ENCODE data around the gene ASAP2. TPM values are rescaled to one million over a fixed set of nuclear protein-coding genes. Genes with fewer than 3 reads are reported as not detected.

ASAP2 gene
- polyA plus RNA-seq, 2 donors, result 4.0 to 5.3 TPM

GRCh38 chr2:9318461-9319337 is 112.1 kb downstream of the ASAP2 start:
- Histone ChIP-seq H3K9me3 (ENCODE audit: control insufficient read depth in 2 of 2, insufficient read depth in 1 of 2, low read depth in 1 of 2, low read length in 1 of 2) (no peaks in the 10 kb centered on the region), H3K36me3 (ENCODE audit: control insufficient read depth in 2 of 2, insufficient read depth in 2 of 2, low read length in 1 of 2) (peaks cover 0 to 3% of the 10 kb centered on the region in 2 donors), H3K27me3 (ENCODE audit: control insufficient read depth in 1 of 2, insufficient read depth in 2 of 2, low read length in 2 of 2) (no peaks in the 10 kb centered on the region), H3K27ac (ENCODE audit: low read depth in 2 of 2, low read length in 1 of 2) (peak overlapping the region; percentile 23 to 74), H3K4me3 (ENCODE audit: low read depth in 1 of 2, low read length in 2 of 2) (no peak overlapping the region), H3K4me1 (ENCODE audit: control insufficient read depth in 2 of 2, insufficient read depth in 2 of 2, low read length in 1 of 2) (peaks cover 0 to 18% of the 10 kb centered on the region in 2 donors)
- 43 to 56% methylated on average over 29 of the region's 29 CpGs for WGBS, 2 donors

GRCh38 chr2:9319338-9319715 is 112.7 kb downstream of the ASAP2 start:
- 56 to 76% methylated on average over 8 of the region's 8 CpGs for WGBS, 2 donors
- no peaks in the 10 kb centered on the region for H3K9me3 ChIP-seq (ENCODE audit: control insufficient read depth in 2 of 2, insufficient read depth in 1 of 2, low read depth in 1 of 2, low read length in 1 of 2)
- H3K27me3 ChIP-seq (ENCODE audit: control insufficient read depth in 1 of 2, insufficient read depth in 2 of 2, low read length in 2 of 2), result no peaks in the 10 kb centered on the region
- H3K4me3 ChIP-seq (ENCODE audit: low read depth in 1 of 2, low read length in 2 of 2), result no peak overlapping the region
- peaks cover 0 to 18% of the 10 kb centered on the region in 2 donors for H3K4me1 ChIP-seq (ENCODE audit: control insufficient read depth in 2 of 2, insufficient read depth in 2 of 2, low read length in 1 of 2)
- H3K27ac ChIP-seq (ENCODE audit: low read depth in 2 of 2, low read length in 1 of 2), result peak overlapping the region; percentile 23 to 38
- H3K36me3 ChIP-seq (ENCODE audit: control insufficient read depth in 2 of 2, insufficient read depth in 2 of 2, low read length in 1 of 2), result peaks cover 1 to 4% of the 10 kb centered on the region in 2 donors

- Histone ChIP-seq H3K27ac (ENCODE audit: low read depth in 2 of 2, low read length in 1 of 2) (no peak overlapping the region), H3K4me3 (ENCODE audit: low read depth in 1 of 2, low read length in 2 of 2) (no peak overlapping the region), H3K9me3 (ENCODE audit: control insufficient read depth in 2 of 2, insufficient read depth in 1 of 2, low read depth in 1 of 2, low read length in 1 of 2) (no peaks in the 10 kb centered on the region), H3K27me3 (ENCODE audit: control insufficient read depth in 1 of 2, insufficient read depth in 2 of 2, low read length in 2 of 2) (no peaks in the 10 kb centered on the region), H3K4me1 (ENCODE audit: control insufficient read depth in 2 of 2, insufficient read depth in 2 of 2, low read length in 1 of 2) (peaks cover 0 to 11% of the 10 kb centered on the region in 2 donors), H3K36me3 (ENCODE audit: control insufficient read depth in 2 of 2, insufficient read depth in 2 of 2, low read length in 1 of 2) (peaks cover 4% of the 10 kb centered on the region in 2 donors)
- WGBS, 2 donors, result 92 to 95% methylated on average over 7 of the region's 7 CpGs
Measured at GRCh38 chr2:9322576-9322975, 116.0 kb downstream of the ASAP2 start.

GRCh38 chr2:9325428-9325827 is 118.8 kb downstream of the ASAP2 start:
- 84 to 90% methylated on average over 3 of the region's 3 CpGs for WGBS, 2 donors
- Histone ChIP-seq H3K9me3 (ENCODE audit: control insufficient read depth in 2 of 2, insufficient read depth in 1 of 2, low read depth in 1 of 2, low read length in 1 of 2) (no peaks in the 10 kb centered on the region), H3K4me1 (ENCODE audit: control insufficient read depth in 2 of 2, insufficient read depth in 2 of 2, low read length in 1 of 2) (no peaks in the 10 kb centered on the region), H3K27me3 (ENCODE audit: control insufficient read depth in 1 of 2, insufficient read depth in 2 of 2, low read length in 2 of 2) (no peaks in the 10 kb centered on the region), H3K27ac (ENCODE audit: low read depth in 2 of 2, low read length in 1 of 2) (no peak overlapping the region), H3K4me3 (ENCODE audit: low read depth in 1 of 2, low read length in 2 of 2) (no peak overlapping the region), H3K36me3 (ENCODE audit: control insufficient read depth in 2 of 2, insufficient read depth in 2 of 2, low read length in 1 of 2) (peaks cover 4 to 8% of the 10 kb centered on the region in 2 donors)

- Histone ChIP-seq H3K9me3 (ENCODE audit: control insufficient read depth in 2 of 2, insufficient read depth in 1 of 2, low read depth in 1 of 2, low read length in 1 of 2) (no peaks in the 10 kb centered on the region), H3K4me1 (ENCODE audit: control insufficient read depth in 2 of 2, insufficient read depth in 2 of 2, low read length in 1 of 2) (peaks cover 0 to 3% of the 10 kb centered on the region in 2 donors), H3K27ac (ENCODE audit: low read depth in 2 of 2, low read length in 1 of 2) (no peak overlapping the region), H3K36me3 (ENCODE audit: control insufficient read depth in 2 of 2, insufficient read depth in 2 of 2, low read length in 1 of 2) (peaks cover 4 to 8% of the 10 kb centered on the region in 2 donors), H3K27me3 (ENCODE audit: control insufficient read depth in 1 of 2, insufficient read depth in 2 of 2, low read length in 2 of 2) (no peaks in the 10 kb centered on the region), H3K4me3 (ENCODE audit: low read depth in 1 of 2, low read length in 2 of 2) (no peak overlapping the region)
- 67 to 68% methylated on average over 3 of the region's 3 CpGs for WGBS, 2 donors
Measured at GRCh38 chr2:9326975-9327374, 120.4 kb downstream of the ASAP2 start.

GRCh38 chr2:9327873-9328352 is 121.3 kb downstream of the ASAP2 start:
- Histone ChIP-seq H3K36me3 (ENCODE audit: control insufficient read depth in 2 of 2, insufficient read depth in 2 of 2, low read length in 1 of 2) (peaks cover 4 to 8% of the 10 kb centered on the region in 2 donors), H3K27me3 (ENCODE audit: control insufficient read depth in 1 of 2, insufficient read depth in 2 of 2, low read length in 2 of 2) (no peaks in the 10 kb centered on the region), H3K4me1 (ENCODE audit: control insufficient read depth in 2 of 2, insufficient read depth in 2 of 2, low read length in 1 of 2) (peaks cover 0 to 3% of the 10 kb centered on the region in 2 donors), H3K4me3 (ENCODE audit: low read depth in 1 of 2, low read length in 2 of 2) (no peak overlapping the region), H3K9me3 (ENCODE audit: control insufficient read depth in 2 of 2, insufficient read depth in 1 of 2, low read depth in 1 of 2, low read length in 1 of 2) (no peaks in the 10 kb centered on the region), H3K27ac (ENCODE audit: low read depth in 2 of 2, low read length in 1 of 2) (no peak overlapping the region)
- 65 to 72% methylated on average over 5 of the region's 5 CpGs for WGBS, 2 donors

GRCh38 chr2:9328931-9329330 is 122.3 kb downstream of the ASAP2 start:
- H3K4me1 ChIP-seq (ENCODE audit: control insufficient read depth in 2 of 2, insufficient read depth in 2 of 2, low read length in 1 of 2), result peaks cover 0 to 3% of the 10 kb centered on the region in 2 donors
- no peak overlapping the region for H3K4me3 ChIP-seq (ENCODE audit: low read depth in 1 of 2, low read length in 2 of 2)
- WGBS, 2 donors, result 90 to 95% methylated on average over 5 of the region's 5 CpGs
- no peaks in the 10 kb centered on the region for H3K9me3 ChIP-seq (ENCODE audit: control insufficient read depth in 2 of 2, insufficient read depth in 1 of 2, low read depth in 1 of 2, low read length in 1 of 2)
- no peak overlapping the region for H3K27ac ChIP-seq (ENCODE audit: low read depth in 2 of 2, low read length in 1 of 2)
- no peaks in the 10 kb centered on the region for H3K27me3 ChIP-seq (ENCODE audit: control insufficient read depth in 1 of 2, insufficient read depth in 2 of 2, low read length in 2 of 2)
- peaks cover 0 to 8% of the 10 kb centered on the region in 2 donors for H3K36me3 ChIP-seq (ENCODE audit: control insufficient read depth in 2 of 2, insufficient read depth in 2 of 2, low read length in 1 of 2)

- no peaks in the 10 kb centered on the region for H3K27me3 ChIP-seq (ENCODE audit: control insufficient read depth in 1 of 2, insufficient read depth in 2 of 2, low read length in 2 of 2)
- no peak overlapping the region for H3K27ac ChIP-seq (ENCODE audit: low read depth in 2 of 2, low read length in 1 of 2)
- no peaks in the 10 kb centered on the region for H3K9me3 ChIP-seq (ENCODE audit: control insufficient read depth in 2 of 2, insufficient read depth in 1 of 2, low read depth in 1 of 2, low read length in 1 of 2)
- no peak overlapping the region for H3K4me3 ChIP-seq (ENCODE audit: low read depth in 1 of 2, low read length in 2 of 2)
- peaks cover 0 to 3% of the 10 kb centered on the region in 2 donors for H3K4me1 ChIP-seq (ENCODE audit: control insufficient read depth in 2 of 2, insufficient read depth in 2 of 2, low read length in 1 of 2)
- 80 to 89% methylated on average over 5 of the region's 5 CpGs for WGBS, 2 donors
- H3K36me3 ChIP-seq (ENCODE audit: control insufficient read depth in 2 of 2, insufficient read depth in 2 of 2, low read length in 1 of 2), result peaks cover 0 to 5% of the 10 kb centered on the region in 2 donors
Measured at GRCh38 chr2:9329497-9329896, 122.9 kb downstream of the ASAP2 start.

GRCh38 chr2:9330612-9331270 is 124.1 kb downstream of the ASAP2 start:
- no peak overlapping the region for H3K4me3 ChIP-seq (ENCODE audit: low read depth in 1 of 2, low read length in 2 of 2)
- H3K9me3 ChIP-seq (ENCODE audit: control insufficient read depth in 2 of 2, insufficient read depth in 1 of 2, low read depth in 1 of 2, low read length in 1 of 2), result no peaks in the 10 kb centered on the region
- peaks cover 0 to 4% of the 10 kb centered on the region in 2 donors for H3K36me3 ChIP-seq (ENCODE audit: control insufficient read depth in 2 of 2, insufficient read depth in 2 of 2, low read length in 1 of 2)
- WGBS, 2 donors, result 63 to 73% methylated on average over 19 of the region's 19 CpGs
- no peaks in the 10 kb centered on the region for H3K27me3 ChIP-seq (ENCODE audit: control insufficient read depth in 1 of 2, insufficient read depth in 2 of 2, low read length in 2 of 2)
- peak overlapping the region in 1 of 2 donors; percentile 37 for H3K27ac ChIP-seq (ENCODE audit: low read depth in 2 of 2, low read length in 1 of 2)
- H3K4me1 ChIP-seq (ENCODE audit: control insufficient read depth in 2 of 2, insufficient read depth in 2 of 2, low read length in 1 of 2), result peaks cover 0 to 3% of the 10 kb centered on the region in 2 donors
